RWPE2 (cell line): Measurements from ENCODE around the gene RC3H2.

Source experiments
- ATAC-seq: fragments of 200-7000 bp; cut with Tn5 transposase; 3 replicates; pipeline ENCODE4 v1.9.1; 2021; ENCODE audit warnings: low read depth
- DNase-seq: peaks from one replicate; pipeline ENCODE4 v3.0.0-alpha.2; 2020; ENCODE audit warnings: low spot score
- H3K27ac ChIP-seq: fragments of 450-650 bp; 2 replicates; pipeline ENCODE4 v1.5.1; 2017; ENCODE audit warnings: mild to moderate bottlenecking; ENCODE audit not compliant: poor library complexity, severe bottlenecking
- H3K27me3 ChIP-seq: fragments of 250-450 bp; sonication (Bioruptor Pico); 2 replicates; pipeline ENCODE4 v1.5.1; 2021; ENCODE audit warnings: mild to moderate bottlenecking, moderate library complexity; ENCODE audit not compliant: insufficient read depth, poor library complexity, severe bottlenecking
- H3K36me3 ChIP-seq: fragments of 250-450 bp; sonication (Bioruptor Pico); 2 replicates; pipeline ENCODE4 v1.5.1; 2020; ENCODE audit warnings: low read depth, mild to moderate bottlenecking, moderate library complexity
- H3K4me1 ChIP-seq: fragments of 250-450 bp; sonication (Bioruptor Pico); 2 replicates; pipeline ENCODE4 v1.5.1; 2021; ENCODE audit warnings: mild to moderate bottlenecking, moderate library complexity; ENCODE audit not compliant: insufficient read depth, poor library complexity, severe bottlenecking
- H3K4me3 ChIP-seq: fragments of 250-450 bp; sonication (Bioruptor Pico); 2 replicates; pipeline ENCODE4 v1.5.1; 2021; ENCODE audit warnings: mild to moderate bottlenecking, moderate library complexity; ENCODE audit not compliant: severe bottlenecking
- H3K9me3 ChIP-seq: fragments of 250-450 bp; sonication (Bioruptor Pico); 2 replicates; pipeline ENCODE4 v1.5.1; 2021; ENCODE audit warnings: mild to moderate bottlenecking, moderate library complexity; ENCODE audit not compliant: severe bottlenecking
- TF ChIP-seq, protein P1 (sequence below): fragments of 450-650 bp; IDR thresholded peaks from one replicate; pipeline ENCODE4 v1.5.1; 2017; ENCODE audit warnings: mild to moderate bottlenecking, moderate library complexity; ENCODE audit not compliant: poor library complexity, severe bottlenecking

Gene RC3H2

GRCh38 chr9:122948313-122948712 is 43.2 kb upstream of the RC3H2 start:
- Histone ChIP-seq H3K27ac (peak overlapping the region; percentile 12), H3K4me1 (peaks cover 24% of the 10 kb centered on the region)
- no peak for DNase-seq

DNA sequence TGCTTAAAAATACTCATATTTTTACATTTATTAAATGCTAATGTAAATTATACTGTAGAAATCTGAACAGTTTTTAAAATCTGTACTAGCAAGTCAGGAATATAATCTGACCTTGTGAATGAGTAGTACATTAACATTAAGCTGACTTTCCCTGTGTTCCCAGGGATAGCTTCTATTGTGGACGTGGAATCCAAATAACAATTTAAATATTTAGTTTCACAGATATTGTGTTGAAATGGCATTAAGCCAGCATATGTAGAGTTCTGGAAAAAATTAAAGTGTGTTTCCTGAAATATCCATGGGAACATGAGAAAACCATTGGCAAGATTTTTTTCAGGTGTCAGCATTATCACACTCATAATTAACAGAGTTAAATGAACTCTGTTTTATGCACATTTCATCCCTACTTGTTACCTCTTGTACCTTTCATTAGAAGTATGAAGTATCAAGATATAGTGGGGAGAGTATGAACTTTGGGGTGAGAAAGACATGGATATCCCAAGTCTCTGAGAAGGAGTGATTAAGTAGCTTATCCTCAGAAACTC is 41.4 kb upstream of the RC3H2 start:
- DNase-seq, result no peak
- ATAC-seq, result no peak
- Histone ChIP-seq H3K27ac (peak overlapping the region; percentile 12), H3K36me3 (peaks cover 7% of the 10 kb centered on the region; the same call in 1 of the 2 replicates), H3K27me3 (no peaks in the 10 kb centered on the region), H3K4me1 (peaks cover 23% of the 10 kb centered on the region), H3K4me3 (no peak overlapping the region), H3K9me3 (no peaks in the 10 kb centered on the region)
- TF ChIP-seq, protein P1, sequence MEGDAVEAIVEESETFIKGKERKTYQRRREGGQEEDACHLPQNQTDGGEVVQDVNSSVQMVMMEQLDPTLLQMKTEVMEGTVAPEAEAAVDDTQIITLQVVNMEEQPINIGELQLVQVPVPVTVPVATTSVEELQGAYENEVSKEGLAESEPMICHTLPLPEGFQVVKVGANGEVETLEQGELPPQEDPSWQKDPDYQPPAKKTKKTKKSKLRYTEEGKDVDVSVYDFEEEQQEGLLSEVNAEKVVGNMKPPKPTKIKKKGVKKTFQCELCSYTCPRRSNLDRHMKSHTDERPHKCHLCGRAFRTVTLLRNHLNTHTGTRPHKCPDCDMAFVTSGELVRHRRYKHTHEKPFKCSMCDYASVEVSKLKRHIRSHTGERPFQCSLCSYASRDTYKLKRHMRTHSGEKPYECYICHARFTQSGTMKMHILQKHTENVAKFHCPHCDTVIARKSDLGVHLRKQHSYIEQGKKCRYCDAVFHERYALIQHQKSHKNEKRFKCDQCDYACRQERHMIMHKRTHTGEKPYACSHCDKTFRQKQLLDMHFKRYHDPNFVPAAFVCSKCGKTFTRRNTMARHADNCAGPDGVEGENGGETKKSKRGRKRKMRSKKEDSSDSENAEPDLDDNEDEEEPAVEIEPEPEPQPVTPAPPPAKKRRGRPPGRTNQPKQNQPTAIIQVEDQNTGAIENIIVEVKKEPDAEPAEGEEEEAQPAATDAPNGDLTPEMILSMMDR, result no peak

More at GRCh38 chr9:122948313-122948712, 43.2 kb upstream of the RC3H2 start:
- H3K27me3 ChIP-seq, result no peaks in the 10 kb centered on the region
- H3K4me3 ChIP-seq, result no peak overlapping the region
- ATAC-seq, result no peak
- peaks cover 10% of the 10 kb centered on the region; the same call in 1 of the 2 replicates for H3K36me3 ChIP-seq
- no peaks in the 10 kb centered on the region for H3K9me3 ChIP-seq
- TF ChIP-seq, protein P1, result no peak

DNA sequence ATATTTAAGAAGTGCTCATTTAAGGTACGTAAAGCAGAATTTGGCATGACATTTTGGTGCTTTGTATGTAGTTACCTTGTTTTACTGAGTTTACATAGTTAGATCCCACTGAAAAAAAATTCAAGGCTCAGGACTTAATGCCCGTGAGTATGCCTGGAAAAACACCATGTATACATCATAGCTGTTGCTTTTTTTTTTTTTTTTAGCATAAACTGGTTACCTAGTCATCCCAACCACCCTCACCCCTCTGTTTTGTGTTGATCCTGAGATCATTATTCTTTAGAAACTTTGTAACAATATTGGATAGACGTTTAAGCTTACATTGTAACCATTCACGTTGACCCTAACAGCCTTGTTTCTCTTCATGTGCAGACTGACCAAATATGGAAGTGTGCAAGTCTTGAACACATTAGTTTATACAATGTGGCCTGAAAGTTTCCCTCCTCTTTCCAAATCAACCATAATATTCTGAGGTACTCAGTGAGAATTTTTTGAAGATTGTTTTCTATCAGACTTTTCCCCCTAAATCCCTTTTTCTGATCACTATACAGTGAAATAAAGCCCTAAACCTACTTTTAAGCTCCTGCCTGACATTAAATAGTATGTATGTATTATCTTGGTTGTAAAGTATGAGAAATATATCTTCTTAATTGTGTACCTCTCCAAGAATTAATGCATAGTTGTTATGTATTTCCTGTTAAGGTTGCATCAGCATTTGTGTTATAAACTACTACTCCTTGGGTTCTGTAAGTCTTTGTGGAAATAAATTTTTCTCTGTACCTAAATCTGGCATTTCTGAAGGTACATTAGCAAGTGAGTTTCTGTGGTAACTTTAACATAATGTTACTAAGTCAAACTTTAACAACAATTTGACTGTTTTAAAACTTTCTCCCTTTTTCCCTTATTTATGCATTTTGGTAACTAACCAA is 40.1 kb upstream of the RC3H2 start:
- DNase-seq, result no peak
- Histone ChIP-seq H3K27ac (peak overlapping the region; percentile 12), H3K27me3 (no peaks in the 10 kb centered on the region), H3K4me3 (no peak overlapping the region), H3K36me3 (peaks cover 7% of the 10 kb centered on the region), H3K9me3 (no peaks in the 10 kb centered on the region), H3K4me1 (peaks cover 23% of the 10 kb centered on the region)
- TF ChIP-seq, protein P1, result no peak
- no peak for ATAC-seq

GRCh38 chr9:122941582-122942234 is 36.5 kb upstream of the RC3H2 start:
- DNase-seq, result no peak

More at GRCh38 chr9:122941582-122942234, 36.5 kb upstream of the RC3H2 start:
- Histone ChIP-seq H3K9me3 (no peaks in the 10 kb centered on the region), H3K4me3 (peak overlapping the region; percentile 92), H3K27me3 (no peaks in the 10 kb centered on the region), H3K4me1 (peaks cover 12% of the 10 kb centered on the region), H3K27ac (peak overlapping the region; percentile 56), H3K36me3 (peaks cover 25% of the 10 kb centered on the region)
- TF ChIP-seq, protein P1, result no peak
- ATAC-seq, result peak; percentile 6; the same call in 2 of the 3 replicates
